VCaP (cell line): ENCODE data around the gene TANK.

Experiments used
- H3K27ac ChIP-seq: fragments of 450-650 bp; 2 replicates; pipeline ENCODE4 v1.5.1; 2017
- TF ChIP-seq, protein P1 (sequence below): fragments of 450-650 bp; conservative IDR thresholded peaks from 2 replicates; pipeline ENCODE4 v1.5.1; 2017; ENCODE audit warnings: mild to moderate bottlenecking, moderate library complexity

The TANK gene

DNA sequence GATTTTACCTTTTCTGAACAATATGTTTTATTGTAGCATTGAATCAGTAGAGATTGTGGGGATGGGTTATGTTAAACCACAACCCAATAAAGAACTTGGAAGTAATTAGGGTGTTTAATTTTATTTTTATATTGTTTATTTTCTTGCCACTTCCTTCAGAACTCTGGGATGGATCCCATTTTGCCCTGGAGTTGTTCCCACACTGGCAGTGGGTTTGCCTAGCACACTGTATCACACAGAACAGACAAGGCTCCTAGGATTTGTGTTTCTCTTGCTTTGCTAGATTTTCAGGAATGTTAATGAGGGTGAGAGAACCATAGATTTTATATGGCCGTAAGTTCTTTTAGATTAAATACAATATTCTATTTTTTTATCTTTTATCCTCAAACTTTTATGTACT is 59.0 kb downstream of the TANK start:
- TF ChIP-seq, protein P1, sequence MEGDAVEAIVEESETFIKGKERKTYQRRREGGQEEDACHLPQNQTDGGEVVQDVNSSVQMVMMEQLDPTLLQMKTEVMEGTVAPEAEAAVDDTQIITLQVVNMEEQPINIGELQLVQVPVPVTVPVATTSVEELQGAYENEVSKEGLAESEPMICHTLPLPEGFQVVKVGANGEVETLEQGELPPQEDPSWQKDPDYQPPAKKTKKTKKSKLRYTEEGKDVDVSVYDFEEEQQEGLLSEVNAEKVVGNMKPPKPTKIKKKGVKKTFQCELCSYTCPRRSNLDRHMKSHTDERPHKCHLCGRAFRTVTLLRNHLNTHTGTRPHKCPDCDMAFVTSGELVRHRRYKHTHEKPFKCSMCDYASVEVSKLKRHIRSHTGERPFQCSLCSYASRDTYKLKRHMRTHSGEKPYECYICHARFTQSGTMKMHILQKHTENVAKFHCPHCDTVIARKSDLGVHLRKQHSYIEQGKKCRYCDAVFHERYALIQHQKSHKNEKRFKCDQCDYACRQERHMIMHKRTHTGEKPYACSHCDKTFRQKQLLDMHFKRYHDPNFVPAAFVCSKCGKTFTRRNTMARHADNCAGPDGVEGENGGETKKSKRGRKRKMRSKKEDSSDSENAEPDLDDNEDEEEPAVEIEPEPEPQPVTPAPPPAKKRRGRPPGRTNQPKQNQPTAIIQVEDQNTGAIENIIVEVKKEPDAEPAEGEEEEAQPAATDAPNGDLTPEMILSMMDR: no peak
- H3K27ac ChIP-seq: peak overlapping the region; percentile 24; the same call in 1 of the 2 replicates

DNA sequence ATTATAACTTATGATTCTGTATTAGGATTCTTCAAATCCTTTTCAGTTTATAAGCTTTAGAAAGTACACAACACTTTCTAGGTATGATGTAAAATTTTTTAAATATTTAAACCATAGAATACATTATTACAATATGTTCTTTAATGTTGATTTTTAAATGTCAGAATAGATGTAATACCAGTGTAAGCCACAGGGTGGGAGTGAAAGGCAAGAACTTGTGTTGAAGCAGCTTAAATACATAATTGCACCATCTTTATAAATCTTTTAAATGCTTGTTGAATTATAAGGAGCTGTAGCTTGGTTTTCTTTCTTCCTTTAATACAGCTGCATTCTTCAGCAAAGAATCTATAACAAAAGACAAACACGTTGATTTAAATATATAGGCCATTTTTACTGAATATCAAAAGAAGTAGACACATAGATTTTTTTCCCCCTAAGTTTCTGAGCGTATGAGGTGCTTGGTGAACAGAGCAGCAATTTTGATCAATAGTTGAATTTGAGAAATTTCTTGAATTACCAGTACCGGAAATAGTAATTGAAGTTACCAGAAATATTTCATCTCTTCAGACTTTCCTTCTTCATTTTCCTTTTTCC is 63.0 kb downstream of the TANK start:
- TF ChIP-seq, protein P1: peak; percentile 77
- H3K27ac ChIP-seq: no peak overlapping the region

DNA sequence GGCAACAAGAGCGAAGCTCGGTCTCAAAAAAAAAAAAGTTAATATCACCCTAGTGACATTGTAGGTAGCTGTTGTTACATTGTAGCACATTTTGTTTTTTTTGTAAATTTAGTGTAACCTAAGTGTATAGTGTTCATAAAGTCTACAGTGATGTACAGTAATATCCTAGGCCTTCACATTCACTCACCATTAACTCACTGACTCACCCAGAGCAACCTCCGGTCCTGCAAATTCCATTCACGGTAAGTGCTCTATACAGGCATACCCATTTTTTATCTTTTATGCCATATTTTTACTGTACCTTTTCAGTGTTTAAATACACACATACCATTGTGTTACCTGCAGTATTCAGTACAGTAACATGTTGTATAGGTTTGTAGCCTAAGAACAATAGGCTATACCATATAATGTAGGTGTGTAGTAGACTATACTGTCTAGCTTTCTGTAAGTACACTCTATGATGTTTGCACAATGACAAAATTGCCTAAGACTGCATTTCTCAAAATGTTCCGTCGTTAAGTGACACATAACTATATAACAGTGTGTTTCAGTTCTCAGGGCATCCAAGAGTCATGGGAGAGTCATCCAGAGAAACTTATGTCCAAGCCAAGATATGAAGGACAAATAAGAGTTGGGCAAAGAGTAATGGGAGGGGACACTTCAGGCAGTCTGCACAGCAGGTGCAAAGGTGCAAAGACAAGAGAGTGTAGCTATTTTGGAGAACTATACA is 68.4 kb downstream of the TANK start:
- TF ChIP-seq, protein P1: no peak
- H3K27ac ChIP-seq: no peak overlapping the region

DNA sequence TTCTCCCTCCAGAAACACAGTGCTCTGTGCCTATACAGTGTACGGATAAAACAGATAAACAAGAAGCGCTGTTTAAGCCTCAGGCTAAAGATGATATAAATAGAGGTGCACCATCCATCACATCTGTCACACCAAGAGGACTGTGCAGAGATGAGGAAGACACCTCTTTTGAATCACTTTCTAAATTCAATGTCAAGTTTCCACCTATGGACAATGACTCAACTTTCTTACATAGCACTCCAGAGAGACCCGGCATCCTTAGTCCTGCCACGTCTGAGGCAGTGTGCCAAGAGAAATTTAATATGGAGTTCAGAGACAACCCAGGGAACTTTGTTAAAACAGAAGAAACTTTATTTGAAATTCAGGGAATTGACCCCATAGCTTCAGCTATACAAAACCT is 70.7 kb downstream of the TANK start:
- H3K27ac ChIP-seq: no peak overlapping the region
- TF ChIP-seq, protein P1: no peak

DNA sequence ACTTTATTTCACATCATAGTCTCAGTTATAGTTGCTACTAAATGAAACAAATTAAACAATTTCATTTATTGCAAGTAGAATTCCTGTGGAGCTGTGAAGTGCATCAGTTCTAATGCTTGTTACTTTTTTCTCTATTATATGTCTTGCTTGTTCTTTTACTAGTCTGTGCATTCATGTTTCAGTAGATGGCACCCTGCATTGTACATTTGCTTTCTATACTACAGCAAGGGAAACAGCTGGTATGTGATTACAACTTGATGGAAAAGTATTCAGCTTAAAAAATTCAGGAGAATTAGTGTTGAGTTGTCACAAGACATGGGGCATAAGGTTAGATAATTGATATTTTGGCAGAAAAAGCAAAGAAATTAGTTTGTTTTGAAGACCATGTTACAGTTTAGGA is 72.3 kb downstream of the TANK start:
- no peak overlapping the region for H3K27ac ChIP-seq
- TF ChIP-seq, protein P1: no peak

DNA sequence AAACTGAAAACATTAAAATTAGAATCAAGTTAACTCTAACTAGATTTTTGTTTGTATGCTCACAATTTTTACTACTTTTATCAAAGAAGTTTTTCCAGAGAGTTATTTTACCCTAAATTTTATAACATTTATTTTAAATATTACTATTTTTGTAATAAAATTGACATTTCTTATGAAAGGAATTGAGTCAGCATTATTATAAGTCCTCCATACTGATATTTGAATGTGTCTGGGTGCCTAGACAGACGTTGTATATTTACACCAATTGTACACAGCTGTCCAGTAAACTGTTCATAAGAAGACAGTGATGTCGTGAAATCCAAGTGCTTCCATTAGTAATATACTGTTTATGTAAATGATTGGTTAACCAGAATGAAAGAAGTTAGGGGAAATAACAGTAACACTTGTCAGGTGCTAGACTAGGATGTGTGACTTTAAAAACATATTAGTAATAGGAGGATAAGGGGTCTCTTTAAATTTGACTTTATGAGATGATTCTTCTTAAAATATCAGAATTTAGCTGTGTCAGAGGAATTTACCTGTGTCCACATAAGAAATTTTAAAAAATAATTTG is 73.7 kb downstream of the TANK start:
- TF ChIP-seq, protein P1: no peak
- H3K27ac ChIP-seq: no peak overlapping the region

DNA sequence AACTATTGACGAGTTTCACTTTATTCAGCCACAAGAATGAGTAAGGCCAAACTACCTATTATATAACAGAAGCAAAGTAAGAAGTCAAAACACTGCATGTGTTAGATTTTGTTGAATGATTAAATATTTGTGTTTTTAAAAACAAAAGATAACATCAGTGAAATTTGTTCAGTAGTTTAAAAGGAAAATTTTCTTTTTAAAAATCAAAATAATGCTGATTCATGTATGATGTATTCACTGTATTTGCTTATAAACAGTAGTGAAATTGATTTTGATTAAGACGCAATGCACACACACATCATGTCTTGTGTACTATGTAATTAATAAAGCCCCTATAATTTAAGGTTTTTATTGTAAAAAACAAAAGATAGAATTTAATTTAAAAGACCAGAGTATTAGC is 74.4 kb downstream of the TANK start:
- TF ChIP-seq, protein P1: no peak
- H3K27ac ChIP-seq: no peak overlapping the region
